HG03103 (cell line): ENCODE measurements around the gene UGT1A8.

Experiments
- ATAC-seq: cut with Tn5 transposase; IDR thresholded peaks from one replicate; pipeline ENCODE4 v1.9.1; 2021; ENCODE audit warnings: low read depth; ENCODE audit not compliant: unreplicated experiment

UGT1A8 gene

DNA sequence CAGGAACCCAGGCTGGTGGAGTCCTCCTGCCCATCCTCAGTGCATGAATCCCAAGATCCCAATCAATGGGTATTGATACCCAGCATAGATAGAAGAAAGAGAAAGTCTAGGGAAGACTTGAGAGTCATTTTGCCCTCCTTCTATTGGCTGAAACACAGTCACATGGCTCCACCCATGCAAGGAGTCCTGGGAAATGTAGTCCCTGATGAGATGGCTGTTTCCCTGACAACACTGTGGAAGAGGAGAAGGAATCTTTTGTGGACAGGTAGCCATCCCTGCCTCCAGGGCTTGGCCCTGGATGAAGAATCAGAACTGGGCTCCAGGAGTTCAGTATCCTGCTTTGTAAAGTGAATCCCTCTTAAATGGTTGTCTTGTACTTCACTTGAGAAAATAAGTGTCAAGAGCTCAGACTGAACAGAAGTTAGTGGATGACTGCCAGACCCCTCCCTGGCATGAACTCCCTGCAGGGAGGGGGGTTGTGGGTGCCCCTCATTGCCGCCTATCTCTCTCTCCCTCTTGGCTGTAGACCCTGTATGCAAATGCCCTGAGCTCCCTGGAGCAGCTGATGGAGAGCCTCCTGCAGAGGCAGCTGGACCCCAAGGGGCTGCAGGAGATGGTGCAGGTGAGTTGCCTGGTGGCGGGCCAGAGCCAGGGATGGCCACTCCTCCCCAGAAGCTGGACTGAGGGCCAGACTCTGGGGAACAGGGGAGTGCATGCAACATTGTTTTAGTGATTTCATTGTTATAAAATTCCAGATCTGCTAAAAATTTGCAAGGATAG is 196.8 kb downstream of the UGT1A8 start:
- ATAC-seq: no peak

DNA sequence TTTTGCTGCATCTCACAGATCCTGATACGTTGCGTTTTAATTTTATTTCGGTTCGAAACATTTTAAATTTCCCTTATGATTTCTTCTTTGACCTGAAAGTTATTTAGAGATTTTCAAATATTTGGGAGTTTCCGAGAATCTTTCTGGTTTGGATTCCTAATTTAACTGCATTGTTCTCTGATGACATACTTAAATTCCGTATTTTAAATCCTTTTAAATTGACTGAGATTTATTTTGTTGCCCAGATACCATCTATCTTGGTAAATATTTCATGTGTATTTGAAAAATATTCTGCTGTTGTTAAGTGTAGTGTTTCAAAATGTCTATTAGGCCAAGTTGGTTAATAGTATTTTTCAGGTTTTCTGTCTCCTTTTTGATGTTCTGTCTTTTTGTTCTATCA is 198.4 kb downstream of the UGT1A8 start:
- ATAC-seq: no peak

DNA sequence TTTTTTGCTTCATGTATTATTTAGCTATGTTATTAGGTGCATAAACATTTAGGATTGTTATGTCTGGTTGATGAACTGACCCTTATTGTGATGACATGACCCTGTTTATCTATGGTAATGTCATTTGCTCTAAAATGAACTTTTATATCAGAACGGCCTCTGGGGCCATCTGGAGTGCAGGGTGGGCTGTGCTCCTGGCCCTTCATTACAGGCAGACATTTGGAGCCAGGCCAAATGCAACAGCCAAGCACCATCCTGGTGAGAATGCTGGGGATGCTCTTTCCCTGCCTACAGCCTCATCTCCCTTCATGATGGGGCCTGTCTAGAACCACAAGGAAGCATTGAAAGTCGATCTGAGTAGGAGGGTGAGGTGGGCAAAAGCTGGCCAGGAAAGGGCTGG is 198.9 kb downstream of the UGT1A8 start:
- no peak for ATAC-seq

DNA sequence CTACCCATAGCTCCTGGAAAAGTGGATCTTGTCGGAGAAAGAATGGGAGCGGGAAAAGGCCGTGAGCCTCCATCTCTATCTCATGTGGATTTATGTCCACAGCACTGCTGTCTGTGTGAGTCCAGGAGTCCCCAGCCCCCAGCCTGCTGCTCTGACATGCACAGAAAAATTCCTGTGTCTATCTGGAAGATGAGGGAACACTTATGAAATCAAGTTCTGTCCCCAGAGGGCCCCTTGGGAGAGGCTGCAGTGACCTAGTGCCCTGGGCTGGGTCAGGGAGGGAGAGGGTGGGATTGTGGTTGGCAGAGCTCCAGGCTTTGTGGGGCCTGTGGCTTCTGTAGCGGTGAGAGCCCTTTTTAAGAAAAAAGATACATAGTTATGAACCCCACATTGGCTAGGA is 199.3 kb downstream of the UGT1A8 start:
- ATAC-seq: no peak

DNA sequence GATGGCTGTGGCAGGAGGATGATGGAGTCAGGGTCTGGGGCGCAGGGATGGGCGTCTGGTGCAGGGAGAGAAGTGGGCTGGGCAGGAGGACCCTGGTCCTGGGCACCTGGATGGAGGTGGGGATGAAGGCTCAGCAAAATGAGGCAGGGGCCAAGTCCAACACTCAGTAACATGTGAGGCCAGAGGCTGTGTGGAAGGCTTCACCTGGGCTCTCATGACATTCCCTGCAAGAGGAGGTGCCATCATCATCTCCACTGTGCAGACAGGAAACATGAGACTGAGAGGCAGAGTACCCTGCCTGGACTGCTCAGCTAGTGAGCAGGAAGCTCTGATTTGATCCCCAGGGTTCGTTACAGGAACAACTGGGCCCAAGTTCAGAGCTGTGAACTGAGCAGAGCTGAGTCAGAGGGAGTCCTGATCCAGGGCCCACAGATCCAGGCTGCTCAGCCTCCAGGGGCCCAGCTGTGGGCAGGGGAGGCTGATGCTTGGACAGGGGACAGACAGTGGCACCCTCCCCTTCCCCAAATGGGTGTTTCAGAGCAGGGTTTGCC is 200.0 kb downstream of the UGT1A8 start:
- no peak for ATAC-seq

DNA sequence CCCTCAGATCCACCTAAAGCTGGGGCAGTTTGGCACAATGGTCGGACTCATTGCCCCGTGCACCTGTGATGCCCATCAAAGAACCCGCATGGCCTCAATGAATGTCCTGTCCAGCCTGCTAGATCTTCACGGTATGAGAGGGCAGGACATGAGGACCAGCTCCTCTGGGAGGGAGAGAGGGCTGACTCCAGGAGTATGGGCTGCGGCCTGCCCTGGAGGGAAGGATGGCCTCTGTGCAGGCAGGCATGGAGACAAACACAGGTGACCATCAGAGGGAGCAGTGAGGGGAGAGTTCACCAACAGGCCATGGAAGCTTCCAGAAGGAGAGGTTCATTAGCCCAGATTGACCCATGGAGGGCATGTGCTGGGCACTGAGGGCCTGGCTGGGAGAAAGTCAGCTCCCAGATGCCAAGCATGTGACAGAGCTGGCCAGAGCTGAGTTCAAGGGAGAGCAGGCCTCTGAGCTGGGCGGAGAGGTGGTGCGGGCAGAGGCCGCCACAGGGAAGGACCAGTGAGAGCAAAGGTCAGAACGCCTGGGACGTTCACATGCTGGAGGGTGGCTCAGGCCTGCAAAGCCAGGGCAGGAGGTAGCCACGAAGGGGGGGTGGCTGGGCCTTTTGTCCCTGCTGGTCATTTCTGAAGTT is 200.7 kb downstream of the UGT1A8 start:
- no peak for ATAC-seq

DNA sequence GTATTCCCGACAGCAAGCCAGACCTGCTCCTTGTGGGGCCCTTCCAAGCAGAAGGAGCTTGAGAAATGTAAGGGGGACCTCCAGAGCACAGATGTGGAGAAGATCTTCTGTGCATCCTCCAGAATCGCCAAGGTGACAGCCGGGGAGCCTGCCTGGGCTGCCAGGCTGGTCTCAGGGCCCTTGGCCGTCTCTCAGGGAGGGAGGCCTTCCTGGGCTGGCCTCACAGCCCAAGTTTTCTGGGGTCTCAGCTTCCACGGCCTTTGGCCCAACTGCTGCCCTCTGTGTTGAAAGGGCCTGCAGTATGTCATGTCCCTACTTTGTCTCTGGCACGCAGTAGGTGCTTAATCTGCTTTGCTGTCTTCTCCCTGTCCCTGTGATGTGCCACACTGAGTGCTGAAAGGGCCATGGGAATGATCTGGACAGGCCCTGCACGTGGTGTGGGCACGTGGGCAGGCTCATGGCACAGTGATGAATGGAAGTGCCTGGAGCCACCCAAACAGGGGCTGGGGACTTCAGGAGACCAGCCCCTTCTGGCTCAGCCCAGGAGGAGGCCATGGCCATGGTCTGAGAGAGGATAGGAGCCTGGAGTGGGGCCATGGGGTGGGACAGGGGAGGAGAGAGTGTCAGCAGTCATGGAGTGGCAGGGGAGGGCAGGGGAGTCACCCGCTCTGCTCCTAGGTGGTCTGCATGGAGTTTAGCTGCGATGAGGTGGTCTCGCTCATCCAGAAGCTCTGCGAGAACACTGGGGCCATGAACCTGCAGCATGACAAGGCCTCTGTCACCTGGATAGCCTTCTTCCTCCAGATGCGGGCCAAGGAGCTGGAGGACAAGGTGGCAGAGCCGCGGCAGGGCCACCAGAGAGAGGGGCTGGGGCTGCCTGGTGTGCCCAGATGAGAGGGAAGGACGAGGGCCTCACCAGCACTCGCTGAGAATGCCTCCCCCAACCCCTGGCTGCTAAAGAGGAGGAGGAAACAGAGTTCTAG is 201.5 kb downstream of the UGT1A8 start:
- ATAC-seq: no peak

DNA sequence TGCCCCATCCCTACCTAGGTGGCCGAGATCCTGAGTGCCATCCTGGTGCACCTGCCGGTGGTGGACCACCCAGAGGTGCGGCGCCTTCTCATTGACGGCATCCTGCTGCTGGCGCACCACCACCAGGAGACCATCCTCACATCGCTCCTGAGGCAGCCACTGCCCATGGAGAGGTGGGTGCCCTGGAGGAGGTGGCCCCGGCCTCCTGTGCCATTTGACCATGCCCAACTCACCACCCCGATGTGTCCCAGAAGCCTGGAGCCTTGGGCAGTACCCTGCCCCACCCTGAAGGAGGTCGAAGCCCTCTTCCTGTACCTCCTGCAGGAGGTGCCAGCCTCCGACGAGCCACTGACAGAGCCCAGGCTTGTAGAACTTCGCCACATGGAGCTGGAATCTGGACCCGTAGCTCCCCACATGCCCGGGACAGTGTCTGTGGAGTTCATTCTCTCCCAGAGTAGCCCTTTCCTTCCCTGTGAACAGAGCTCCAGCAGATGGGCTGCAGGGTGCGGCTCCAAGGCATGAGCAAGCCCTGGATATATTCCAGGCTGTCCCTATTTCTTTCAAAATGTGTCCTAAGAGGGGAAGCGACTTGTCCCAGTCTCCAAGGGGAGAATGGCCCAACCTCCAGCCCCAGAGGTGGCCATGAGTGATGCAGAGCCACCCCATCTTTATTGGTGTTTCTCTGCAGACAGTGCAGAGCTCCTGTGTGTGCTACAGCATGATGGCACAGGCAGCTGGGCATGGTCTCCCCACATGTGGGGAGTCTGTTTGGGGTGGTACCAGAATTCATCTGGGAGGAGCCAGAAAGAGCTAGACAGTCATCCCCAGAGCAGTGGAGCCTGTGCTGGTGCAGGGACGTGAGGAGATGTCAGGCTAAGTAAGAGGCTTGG is 202.7 kb downstream of the UGT1A8 start:
- ATAC-seq: no peak

DNA sequence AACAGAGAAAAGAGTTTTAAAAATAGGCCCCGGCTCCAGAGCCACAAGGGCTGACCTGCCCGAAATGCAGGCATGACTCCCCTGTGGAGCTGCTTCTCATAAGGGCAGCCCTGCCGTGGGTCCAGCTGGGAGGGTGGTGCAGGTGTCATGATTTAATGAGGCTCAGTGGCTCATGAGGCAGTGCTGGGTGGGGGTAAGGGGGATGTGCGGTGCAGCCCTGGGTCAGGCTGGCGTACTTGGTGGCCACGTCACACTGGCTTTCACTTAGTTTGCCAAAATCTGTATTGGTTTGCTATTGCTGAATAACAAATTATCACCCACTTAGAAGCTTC is 203.3 kb downstream of the UGT1A8 start:
- ATAC-seq: no peak

DNA sequence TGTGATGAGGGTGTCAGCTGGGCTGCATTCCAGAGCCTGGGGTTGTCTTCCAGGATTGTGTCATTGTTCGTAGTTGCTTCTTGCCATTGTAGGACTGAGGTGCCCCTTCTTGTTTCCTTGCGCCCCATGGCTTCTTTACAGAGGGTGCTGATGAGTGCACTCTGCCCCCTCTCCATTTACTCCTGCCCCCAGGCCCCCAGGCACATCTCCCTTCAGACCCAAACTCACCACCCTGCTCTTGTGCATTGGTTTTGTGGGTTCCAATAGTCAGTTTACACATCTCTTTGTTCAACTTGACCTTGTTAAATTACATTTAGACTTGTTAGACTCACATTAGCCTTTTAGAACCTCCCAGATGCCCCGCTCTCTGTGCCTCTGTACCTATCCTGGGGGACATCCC is 203.8 kb downstream of the UGT1A8 start:
- ATAC-seq: no peak

DNA sequence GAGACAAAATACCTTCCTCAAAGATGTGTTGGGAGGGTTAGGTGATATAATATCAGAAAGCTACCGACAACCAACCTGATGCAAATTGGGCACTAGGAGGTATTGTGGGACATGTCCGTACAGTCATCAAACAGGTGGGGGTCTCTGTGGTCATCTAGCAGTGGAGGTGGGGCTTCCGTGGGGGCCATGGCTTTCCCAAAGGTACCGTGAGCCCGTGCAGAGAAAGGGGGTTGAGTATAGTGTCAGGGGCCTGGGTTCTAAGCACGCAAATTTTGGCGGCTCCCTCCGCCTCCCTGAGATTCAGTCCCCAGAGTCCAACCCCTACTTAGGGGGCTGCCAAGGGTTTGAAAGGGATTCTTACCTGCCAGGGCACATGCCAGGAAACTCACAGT is 204.3 kb downstream of the UGT1A8 start:
- ATAC-seq: no peak

DNA sequence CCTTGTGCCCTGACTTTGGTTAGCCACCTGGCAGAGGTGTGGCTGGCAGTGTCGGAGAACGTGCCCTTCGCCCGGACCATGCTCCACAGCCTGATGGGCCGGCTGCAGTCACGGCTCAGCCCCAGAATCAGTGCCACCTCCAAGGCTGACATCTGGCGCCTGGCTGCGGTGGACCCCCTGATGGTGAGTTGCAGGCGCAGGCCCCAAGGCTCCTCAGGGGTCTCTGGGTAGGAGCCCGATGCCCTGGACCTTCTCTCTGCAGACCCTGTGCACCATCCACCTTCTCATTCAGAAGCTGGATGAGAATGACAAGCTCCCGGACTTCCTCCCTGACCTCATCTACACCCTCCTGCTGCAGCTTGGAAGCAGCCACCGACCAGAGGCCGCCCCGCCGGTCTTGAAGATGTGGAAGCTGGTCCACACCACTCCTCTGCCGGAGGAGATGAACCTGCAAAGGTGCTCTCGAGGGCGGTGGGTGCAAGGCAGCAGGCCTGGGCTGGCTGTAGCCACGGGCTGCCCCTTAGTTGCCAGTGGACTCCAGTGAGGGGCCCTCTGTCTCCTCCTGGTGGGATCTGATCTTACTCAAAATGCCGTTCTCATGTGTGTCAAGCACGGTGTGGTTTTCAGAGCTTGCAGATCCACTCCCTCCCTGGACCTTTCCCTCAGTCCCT is 204.8 kb downstream of the UGT1A8 start:
- ATAC-seq: no peak
